ENCODE data around the gene RAB8B. TPM values are rescaled to one million over a fixed set of nuclear protein-coding genes. Genes with fewer than 3 reads are reported as not detected.

Gene RAB8B
- total and polyA plus RNA-seq, 9 of the 15 experiments (the other 6 are each of a cell fraction or from before 2014, with no cell fraction given): 7.8 to 32.1 (median 24.2) TPM

DNA sequence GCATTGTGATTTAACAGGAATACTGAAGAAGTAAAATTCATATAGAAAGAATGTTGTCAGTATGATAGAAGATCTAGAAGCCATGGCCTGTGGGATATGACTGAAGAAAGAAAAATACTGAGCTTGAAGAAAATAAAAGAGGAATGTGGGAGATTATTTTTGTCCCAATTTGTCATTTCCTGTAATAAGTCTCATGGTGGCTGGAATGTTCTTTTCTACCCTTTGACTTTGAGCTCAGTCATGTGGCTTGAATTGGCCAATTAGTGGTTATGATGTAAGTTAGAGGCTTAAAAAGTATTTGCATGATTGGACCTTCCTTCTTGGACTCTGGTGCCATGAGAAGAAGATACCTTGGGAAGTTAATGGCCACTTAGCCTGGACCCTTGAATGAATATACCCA lies 102.1 kb downstream of the RAB8B start (continued):
- TF ChIP-seq, protein P1, sequence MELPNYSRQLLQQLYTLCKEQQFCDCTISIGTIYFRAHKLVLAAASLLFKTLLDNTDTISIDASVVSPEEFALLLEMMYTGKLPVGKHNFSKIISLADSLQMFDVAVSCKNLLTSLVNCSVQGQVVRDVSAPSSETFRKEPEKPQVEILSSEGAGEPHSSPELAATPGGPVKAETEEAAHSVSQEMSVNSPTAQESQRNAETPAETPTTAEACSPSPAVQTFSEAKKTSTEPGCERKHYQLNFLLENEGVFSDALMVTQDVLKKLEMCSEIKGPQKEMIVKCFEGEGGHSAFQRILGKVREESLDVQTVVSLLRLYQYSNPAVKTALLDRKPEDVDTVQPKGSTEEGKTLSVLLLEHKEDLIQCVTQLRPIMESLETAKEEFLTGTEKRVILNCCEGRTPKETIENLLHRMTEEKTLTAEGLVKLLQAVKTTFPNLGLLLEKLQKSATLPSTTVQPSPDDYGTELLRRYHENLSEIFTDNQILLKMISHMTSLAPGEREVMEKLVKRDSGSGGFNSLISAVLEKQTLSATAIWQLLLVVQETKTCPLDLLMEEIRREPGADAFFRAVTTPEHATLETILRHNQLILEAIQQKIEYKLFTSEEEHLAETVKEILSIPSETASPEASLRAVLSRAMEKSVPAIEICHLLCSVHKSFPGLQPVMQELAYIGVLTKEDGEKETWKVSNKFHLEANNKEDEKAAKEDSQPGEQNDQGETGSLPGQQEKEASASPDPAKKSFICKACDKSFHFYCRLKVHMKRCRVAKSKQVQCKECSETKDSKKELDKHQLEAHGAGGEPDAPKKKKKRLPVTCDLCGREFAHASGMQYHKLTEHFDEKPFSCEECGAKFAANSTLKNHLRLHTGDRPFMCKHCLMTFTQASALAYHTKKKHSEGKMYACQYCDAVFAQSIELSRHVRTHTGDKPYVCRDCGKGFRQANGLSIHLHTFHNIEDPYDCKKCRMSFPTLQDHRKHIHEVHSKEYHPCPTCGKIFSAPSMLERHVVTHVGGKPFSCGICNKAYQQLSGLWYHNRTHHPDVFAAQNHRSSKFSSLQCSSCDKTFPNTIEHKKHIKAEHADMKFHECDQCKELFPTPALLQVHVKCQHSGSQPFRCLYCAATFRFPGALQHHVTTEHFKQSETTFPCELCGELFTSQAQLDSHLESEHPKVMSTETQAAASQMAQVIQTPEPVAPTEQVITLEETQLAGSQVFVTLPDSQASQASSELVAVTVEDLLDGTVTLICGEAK (IDR thresholded peaks at IDR 0.05): no peak
- TF ChIP-seq, protein P1 (CRISPR knock-in tag; IDR thresholded peaks at IDR 0.05): no peak
- no peak for TF ChIP-seq HMGN3 (IDR thresholded peaks at IDR 0.05; ENCODE audit: borderline replicate concordance, extremely low read depth, insufficient read length, low read depth, low read length)
- no peak for TF ChIP-seq POLR2AphosphoS5 (IDR thresholded peaks at IDR 0.05; ENCODE audit: control insufficient read depth, insufficient read depth, low read depth, low read length)
- TF ChIP-seq DPF2 (IDR thresholded peaks at IDR 0.05): no peak
- no peak for TF ChIP-seq CEBPG (CRISPR knock-in tag; IDR thresholded peaks at IDR 0.05)
- TF ChIP-seq CEBPG (tag; conservative IDR thresholded peaks at IDR 0.05 in 1 of 2, IDR thresholded peaks at IDR 0.05 in 1 of 2): peak in 1 of 2 experiments; percentile 80; a peak in 3 of 4 replicates
- no peak for TF ChIP-seq TAF7 (tag; IDR thresholded peaks at IDR 0.05)
- no peak; the same call in 1 of the 2 replicates for TF ChIP-seq ESRRA (IDR thresholded peaks at IDR 0.05; ENCODE audit: borderline replicate concordance, low read depth)
- TF ChIP-seq ZNF24 (IDR thresholded peaks at IDR 0.05): no peak
- TF ChIP-seq FOXA3 (CRISPR knock-in tag; conservative IDR thresholded peaks at IDR 0.05 in 1 of 2, IDR thresholded peaks at IDR 0.05 in 1 of 2): 0 out of 4 replicates have a peak, but pooled peaks of 1 of the 2 experiments have one; percentile 1
- TF ChIP-seq KAT2B (IDR thresholded peaks at IDR 0.05; ENCODE audit: low read depth, low read length): no peak
- no peak for TF ChIP-seq ZNF717 (CRISPR knock-in tag; IDR thresholded peaks at IDR 0.05)
- TF ChIP-seq YBX1 (IDR thresholded peaks at IDR 0.05): no peak
- TF ChIP-seq PML (IDR thresholded peaks at IDR 0.05; ENCODE audit: low read length): no peak
- no peak for TF ChIP-seq ZEB2 (IDR thresholded peaks at IDR 0.05)
- no peak for TF ChIP-seq LCOR (CRISPR knock-in tag; IDR thresholded peaks at IDR 0.05)
- no peak for TF ChIP-seq SRSF1 (IDR thresholded peaks at IDR 0.05; ENCODE audit: low read depth, low read length)
- TF ChIP-seq KAT7 (CRISPR knock-in tag; IDR thresholded peaks at IDR 0.05; ENCODE audit: borderline replicate concordance): no peak
- TF ChIP-seq TEAD4 (IDR thresholded peaks at IDR 0.05; ENCODE audit: low read length): peak; percentile 38; the same call in 1 of the 2 replicates
- no peak for TF ChIP-seq TEAD4 (CRISPR knock-in tag; IDR thresholded peaks at IDR 0.05; ENCODE audit: borderline replicate concordance)
- no peak for TF ChIP-seq PHF21A (IDR thresholded peaks at IDR 0.05; ENCODE audit: borderline replicate concordance, low read depth)
- no peak for TF ChIP-seq MYC (IDR thresholded peaks at IDR 0.05; ENCODE audit: low read depth, low read length)
- 0 out of 2 replicates have a peak, but pooled peaks have one; percentile 17 for TF ChIP-seq MYC (CRISPR knock-in tag; IDR thresholded peaks at IDR 0.05; ENCODE audit: borderline replicate concordance, low read depth)
